ENCODE results near the gene RSRP1. TPM values are rescaled to one million over a fixed set of nuclear protein-coding genes. Genes with fewer than 3 reads are reported as not detected.
A peak's percentile ranks its signal among the peaks of the same experiment; 100 is the strongest.

Gene RSRP1
- total and polyA plus RNA-seq, 2 of the 13 experiments (the other 11 are each of a cell fraction or from before 2014, with no cell fraction given) = 43.9 to 52.8 TPM

DNA sequence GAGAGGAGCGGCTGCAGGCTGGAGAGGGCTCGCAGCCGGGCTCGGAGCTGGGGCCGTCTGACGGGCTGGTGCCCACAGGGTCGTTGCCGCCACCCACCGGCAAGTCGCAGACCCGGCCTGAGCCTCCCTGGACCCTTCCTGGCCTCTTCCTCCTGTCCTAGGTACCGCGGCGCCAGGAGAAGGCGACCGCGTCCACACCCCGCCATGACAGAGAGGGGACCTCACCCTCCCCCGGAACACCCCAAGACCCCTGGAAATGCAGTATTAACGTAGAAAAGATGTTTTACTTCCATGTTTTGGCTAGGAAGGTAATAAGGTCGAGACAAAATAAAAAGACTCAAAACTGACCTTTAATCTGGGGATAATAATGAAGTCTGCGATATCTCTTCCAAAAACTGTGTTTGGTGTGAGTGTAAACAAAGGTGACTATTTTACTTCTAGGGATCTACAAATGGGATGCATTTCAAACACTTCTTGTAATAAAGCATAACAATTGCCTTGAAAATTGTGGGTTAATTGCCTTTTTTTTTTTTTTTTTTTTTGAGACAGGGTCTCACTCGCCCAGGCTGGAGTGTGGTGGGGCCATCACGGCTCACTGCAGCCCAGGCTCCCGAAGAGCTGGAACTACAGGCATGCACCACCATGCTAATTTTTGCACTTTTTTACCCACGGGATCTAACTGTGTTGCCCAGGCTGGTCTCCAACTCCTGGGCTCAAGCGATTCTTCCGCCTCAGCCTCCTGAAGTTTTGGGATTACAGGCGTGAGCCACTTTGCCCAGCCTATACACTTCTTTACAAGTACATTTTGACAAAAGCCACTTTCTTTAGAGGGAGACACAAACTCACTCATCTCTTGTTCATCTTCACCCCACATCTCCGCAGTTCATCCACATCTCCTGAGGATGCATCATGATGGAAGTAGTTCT is 838 bp upstream of the RSRP1 start (continued):
- TF ChIP-seq, protein P1, sequence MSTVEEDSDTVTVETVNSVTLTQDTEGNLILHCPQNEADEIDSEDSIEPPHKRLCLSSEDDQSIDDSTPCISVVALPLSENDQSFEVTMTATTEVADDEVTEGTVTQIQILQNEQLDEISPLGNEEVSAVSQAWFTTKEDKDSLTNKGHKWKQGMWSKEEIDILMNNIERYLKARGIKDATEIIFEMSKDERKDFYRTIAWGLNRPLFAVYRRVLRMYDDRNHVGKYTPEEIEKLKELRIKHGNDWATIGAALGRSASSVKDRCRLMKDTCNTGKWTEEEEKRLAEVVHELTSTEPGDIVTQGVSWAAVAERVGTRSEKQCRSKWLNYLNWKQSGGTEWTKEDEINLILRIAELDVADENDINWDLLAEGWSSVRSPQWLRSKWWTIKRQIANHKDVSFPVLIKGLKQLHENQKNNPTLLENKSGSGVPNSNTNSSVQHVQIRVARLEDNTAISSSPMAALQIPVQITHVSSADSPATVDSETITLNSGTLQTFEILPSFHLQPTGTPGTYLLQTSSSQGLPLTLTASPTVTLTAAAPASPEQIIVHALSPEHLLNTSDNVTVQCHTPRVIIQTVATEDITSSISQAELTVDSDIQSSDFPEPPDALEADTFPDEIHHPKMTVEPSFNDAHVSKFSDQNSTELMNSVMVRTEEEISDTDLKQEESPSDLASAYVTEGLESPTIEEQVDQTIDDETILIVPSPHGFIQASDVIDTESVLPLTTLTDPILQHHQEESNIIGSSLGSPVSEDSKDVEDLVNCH (CRISPR knock-in tag; IDR thresholded peaks at IDR 0.05) = no peak
- TF ChIP-seq ZNF709 (CRISPR knock-in tag; IDR thresholded peaks at IDR 0.05) = no peak
- TF ChIP-seq, protein P2, sequence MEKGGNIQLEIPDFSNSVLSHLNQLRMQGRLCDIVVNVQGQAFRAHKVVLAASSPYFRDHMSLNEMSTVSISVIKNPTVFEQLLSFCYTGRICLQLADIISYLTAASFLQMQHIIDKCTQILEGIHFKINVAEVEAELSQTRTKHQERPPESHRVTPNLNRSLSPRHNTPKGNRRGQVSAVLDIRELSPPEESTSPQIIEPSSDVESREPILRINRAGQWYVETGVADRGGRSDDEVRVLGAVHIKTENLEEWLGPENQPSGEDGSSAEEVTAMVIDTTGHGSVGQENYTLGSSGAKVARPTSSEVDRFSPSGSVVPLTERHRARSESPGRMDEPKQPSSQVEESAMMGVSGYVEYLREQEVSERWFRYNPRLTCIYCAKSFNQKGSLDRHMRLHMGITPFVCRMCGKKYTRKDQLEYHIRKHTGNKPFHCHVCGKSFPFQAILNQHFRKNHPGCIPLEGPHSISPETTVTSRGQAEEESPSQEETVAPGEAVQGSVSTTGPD (CRISPR knock-in tag; IDR thresholded peaks at IDR 0.05) = no peak
- TF ChIP-seq, protein P3, sequence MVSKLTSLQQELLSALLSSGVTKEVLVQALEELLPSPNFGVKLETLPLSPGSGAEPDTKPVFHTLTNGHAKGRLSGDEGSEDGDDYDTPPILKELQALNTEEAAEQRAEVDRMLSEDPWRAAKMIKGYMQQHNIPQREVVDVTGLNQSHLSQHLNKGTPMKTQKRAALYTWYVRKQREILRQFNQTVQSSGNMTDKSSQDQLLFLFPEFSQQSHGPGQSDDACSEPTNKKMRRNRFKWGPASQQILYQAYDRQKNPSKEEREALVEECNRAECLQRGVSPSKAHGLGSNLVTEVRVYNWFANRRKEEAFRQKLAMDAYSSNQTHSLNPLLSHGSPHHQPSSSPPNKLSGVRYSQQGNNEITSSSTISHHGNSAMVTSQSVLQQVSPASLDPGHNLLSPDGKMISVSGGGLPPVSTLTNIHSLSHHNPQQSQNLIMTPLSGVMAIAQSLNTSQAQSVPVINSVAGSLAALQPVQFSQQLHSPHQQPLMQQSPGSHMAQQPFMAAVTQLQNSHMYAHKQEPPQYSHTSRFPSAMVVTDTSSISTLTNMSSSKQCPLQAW (CRISPR knock-in tag; IDR thresholded peaks at IDR 0.05) = no peak
- no peak for TF ChIP-seq SNAPC2 (CRISPR knock-in tag; IDR thresholded peaks at IDR 0.05)
- TF ChIP-seq UBTF (CRISPR knock-in tag; IDR thresholded peaks at IDR 0.05) = peak; percentile 92
- TF ChIP-seq HNRNPLL (IDR thresholded peaks at IDR 0.05; ENCODE audit: low read depth, low read length, poor library complexity, severe bottlenecking) = no peak
- TF ChIP-seq ZUFSP (CRISPR knock-in tag; IDR thresholded peaks at IDR 0.05; ENCODE audit: borderline replicate concordance) = no peak
- TF ChIP-seq PRDM15 (CRISPR knock-in tag; IDR thresholded peaks at IDR 0.05) = no peak
- TF ChIP-seq GFI1 (CRISPR knock-in tag; IDR thresholded peaks at IDR 0.05; ENCODE audit: borderline replicate concordance) = no peak
- peak; percentile 8; the same call in 1 of the 2 replicates for TF ChIP-seq MAZ (IDR thresholded peaks at IDR 0.05; ENCODE audit: borderline replicate concordance, low read depth, low read length)
- 0 out of 2 replicates have a peak, but pooled peaks have one; percentile 60 for TF ChIP-seq MAZ (CRISPR knock-in tag; IDR thresholded peaks at IDR 0.05; ENCODE audit: low read depth)
- TF ChIP-seq KDM3A (CRISPR knock-in tag; IDR thresholded peaks at IDR 0.05; ENCODE audit: low read depth) = no peak
